Measurements from ENCODE around the gene SNRPD3.

The SNRPD3 gene

DNA sequence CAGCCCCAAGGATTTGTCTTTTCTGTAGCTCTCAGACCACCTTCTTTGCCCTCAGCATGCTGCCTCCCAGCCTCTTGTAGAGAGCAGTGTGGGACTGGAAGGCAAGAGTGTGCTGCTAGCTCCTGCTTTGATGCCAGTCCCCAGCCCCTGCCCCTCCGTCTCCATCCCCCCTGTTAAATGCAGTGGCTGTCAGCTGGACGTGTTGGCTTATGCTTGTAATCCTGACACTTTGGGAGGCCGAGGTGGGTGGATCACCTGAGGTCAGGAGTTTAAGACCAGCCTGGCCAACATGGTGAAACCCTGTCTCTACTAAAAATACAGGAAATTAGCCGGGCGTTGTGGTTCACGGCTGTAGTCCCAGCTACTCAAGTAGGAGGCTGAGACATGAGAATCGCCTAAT lies 15.5 kb downstream of the SNRPD3 start:
- H3K4me1 ChIP-seq (ENCODE audit: low read length) = no peaks in the 10 kb centered on the region
- no peaks in the 10 kb centered on the region for H3K9me3 ChIP-seq (ENCODE audit: insufficient read depth, low read length)
- TF ChIP-seq, protein P1, sequence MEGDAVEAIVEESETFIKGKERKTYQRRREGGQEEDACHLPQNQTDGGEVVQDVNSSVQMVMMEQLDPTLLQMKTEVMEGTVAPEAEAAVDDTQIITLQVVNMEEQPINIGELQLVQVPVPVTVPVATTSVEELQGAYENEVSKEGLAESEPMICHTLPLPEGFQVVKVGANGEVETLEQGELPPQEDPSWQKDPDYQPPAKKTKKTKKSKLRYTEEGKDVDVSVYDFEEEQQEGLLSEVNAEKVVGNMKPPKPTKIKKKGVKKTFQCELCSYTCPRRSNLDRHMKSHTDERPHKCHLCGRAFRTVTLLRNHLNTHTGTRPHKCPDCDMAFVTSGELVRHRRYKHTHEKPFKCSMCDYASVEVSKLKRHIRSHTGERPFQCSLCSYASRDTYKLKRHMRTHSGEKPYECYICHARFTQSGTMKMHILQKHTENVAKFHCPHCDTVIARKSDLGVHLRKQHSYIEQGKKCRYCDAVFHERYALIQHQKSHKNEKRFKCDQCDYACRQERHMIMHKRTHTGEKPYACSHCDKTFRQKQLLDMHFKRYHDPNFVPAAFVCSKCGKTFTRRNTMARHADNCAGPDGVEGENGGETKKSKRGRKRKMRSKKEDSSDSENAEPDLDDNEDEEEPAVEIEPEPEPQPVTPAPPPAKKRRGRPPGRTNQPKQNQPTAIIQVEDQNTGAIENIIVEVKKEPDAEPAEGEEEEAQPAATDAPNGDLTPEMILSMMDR (IDR thresholded peaks at IDR 0.05; ENCODE audit: low read depth, low read length) = no peak
- TF ChIP-seq EZH2phosphoT487 (IDR thresholded peaks at IDR 0.05; ENCODE audit: low read depth) = no peak
- H3K36me3 ChIP-seq (replicated peaks; ENCODE audit: low read depth, low read length) = peaks cover 73% of the 10 kb centered on the region
- no peak overlapping the region for H3K27ac ChIP-seq (ENCODE audit: low read length)
- no peak overlapping the region for H2AFZ ChIP-seq (ENCODE audit: low read depth, low read length)
- H4K20me1 ChIP-seq (ENCODE audit: insufficient read depth, low read length) = peaks cover 10% of the 10 kb centered on the region
- H3K4me2 ChIP-seq (ENCODE audit: low read length) = no peak overlapping the region
- no peak overlapping the region for H3K9ac ChIP-seq (ENCODE audit: low read length)
- peaks cover 30% of the 10 kb centered on the region for H3K79me2 ChIP-seq (ENCODE audit: low read length)
- no peaks in the 10 kb centered on the region for H3K27me3 ChIP-seq (ENCODE audit: low read depth, low read length)
- no peak overlapping the region for H3K4me3 ChIP-seq (ENCODE audit: low read length)

DNA sequence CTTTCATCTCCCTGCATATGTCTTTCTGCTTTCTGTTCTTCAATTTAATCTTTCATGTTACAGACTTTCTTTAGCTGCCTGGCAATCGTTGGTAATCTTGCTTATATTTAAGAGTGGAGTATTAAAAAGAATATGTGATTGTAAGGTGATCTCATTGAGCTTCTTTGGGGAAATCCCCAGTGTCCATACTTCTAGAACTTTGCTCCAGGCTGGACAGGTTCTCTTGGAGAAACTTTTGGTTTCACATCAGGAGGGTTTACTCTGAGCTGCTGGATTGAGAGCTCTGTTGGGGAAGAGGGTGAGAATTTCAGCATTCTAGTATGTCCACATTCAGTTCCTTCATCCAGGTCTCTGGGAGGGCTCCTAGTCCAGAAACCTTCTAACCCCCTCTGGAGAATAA lies 21.0 kb downstream of the SNRPD3 start:
- Histone ChIP-seq H3K4me1 (ENCODE audit: low read length) (no peaks in the 10 kb centered on the region), H2AFZ (ENCODE audit: low read depth, low read length) (no peak overlapping the region), H3K36me3 (replicated peaks; ENCODE audit: low read depth, low read length) (peaks cover 42% of the 10 kb centered on the region), H3K79me2 (ENCODE audit: low read length) (no peaks in the 10 kb centered on the region), H3K9me3 (ENCODE audit: insufficient read depth, low read length) (no peaks in the 10 kb centered on the region), H3K4me3 (ENCODE audit: low read length) (no peak overlapping the region), H4K20me1 (ENCODE audit: insufficient read depth, low read length) (no peaks in the 10 kb centered on the region), H3K27ac (ENCODE audit: low read length) (no peak overlapping the region), H3K4me2 (ENCODE audit: low read length) (no peak overlapping the region), H3K9ac (ENCODE audit: low read length) (no peak overlapping the region), H3K27me3 (ENCODE audit: low read depth, low read length) (no peaks in the 10 kb centered on the region)
- no peak for TF ChIP-seq EZH2phosphoT487 (IDR thresholded peaks at IDR 0.05; ENCODE audit: low read depth)
- TF ChIP-seq, protein P1 (IDR thresholded peaks at IDR 0.05; ENCODE audit: low read depth, low read length) = no peak

DNA sequence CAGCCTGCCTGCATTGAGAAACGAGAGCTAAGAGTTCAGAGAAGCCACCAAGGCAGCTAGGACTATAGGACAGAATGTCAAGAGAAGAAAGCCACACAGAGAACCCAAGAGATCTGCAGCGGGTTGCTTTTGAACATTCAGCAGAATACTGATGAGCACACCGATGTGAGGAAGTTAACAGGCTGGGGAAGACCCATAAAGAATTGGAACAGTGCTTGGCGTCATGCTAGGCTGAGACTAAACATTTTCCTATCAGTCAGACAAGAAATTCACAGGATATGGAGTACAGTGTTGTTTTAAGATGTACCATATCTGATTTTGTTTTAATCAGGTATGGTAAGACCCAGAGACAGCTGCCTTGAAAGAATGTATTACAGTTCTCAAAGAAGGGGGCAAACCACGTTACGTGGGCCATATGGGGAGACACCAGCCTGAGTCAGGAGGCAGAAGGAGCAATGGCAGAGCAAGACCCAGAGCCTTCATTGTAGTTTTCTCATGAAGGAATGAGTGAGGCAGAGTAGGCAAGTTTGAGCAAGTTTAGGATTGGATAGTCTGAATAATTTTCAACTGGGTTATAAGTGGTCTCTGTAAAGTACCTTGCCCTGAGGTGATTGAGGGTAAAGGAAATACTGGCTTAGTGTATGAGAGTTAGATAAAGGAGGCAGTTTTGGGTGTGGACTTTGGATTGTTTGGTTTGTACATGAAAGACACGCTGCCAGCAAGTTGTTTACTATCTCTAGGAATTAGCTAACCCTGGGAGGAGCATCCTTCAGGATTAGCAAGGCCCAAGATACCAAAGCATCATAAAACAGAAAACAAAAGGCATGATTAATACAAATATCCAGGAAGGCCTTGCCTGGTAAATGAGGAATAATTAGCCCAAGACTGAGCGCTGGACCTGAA lies 22.8 kb downstream of the SNRPD3 start:
- Histone ChIP-seq H3K79me2 (ENCODE audit: low read length) (no peaks in the 10 kb centered on the region), H3K4me1 (ENCODE audit: low read length) (no peaks in the 10 kb centered on the region), H3K27me3 (ENCODE audit: low read depth, low read length) (no peaks in the 10 kb centered on the region), H3K4me3 (ENCODE audit: low read length) (no peak overlapping the region), H3K9ac (ENCODE audit: low read length) (no peak overlapping the region), H3K4me2 (ENCODE audit: low read length) (no peak overlapping the region), H4K20me1 (ENCODE audit: insufficient read depth, low read length) (no peaks in the 10 kb centered on the region), H2AFZ (ENCODE audit: low read depth, low read length) (no peak overlapping the region), H3K36me3 (replicated peaks; ENCODE audit: low read depth, low read length) (peaks cover 26% of the 10 kb centered on the region), H3K9me3 (ENCODE audit: insufficient read depth, low read length) (no peaks in the 10 kb centered on the region), H3K27ac (ENCODE audit: low read length) (no peak overlapping the region)
- no peak for TF ChIP-seq EZH2phosphoT487 (IDR thresholded peaks at IDR 0.05; ENCODE audit: low read depth)
- TF ChIP-seq, protein P1 (IDR thresholded peaks at IDR 0.05; ENCODE audit: low read depth, low read length) = no peak

GRCh38 chr22:24579258-24579601 lies 23.4 kb downstream of the SNRPD3 start:
- Histone ChIP-seq H3K36me3 (replicated peaks; ENCODE audit: low read depth, low read length) (peaks cover 21% of the 10 kb centered on the region), H3K4me2 (ENCODE audit: low read length) (no peak overlapping the region), H3K9me3 (ENCODE audit: insufficient read depth, low read length) (no peaks in the 10 kb centered on the region), H3K4me1 (ENCODE audit: low read length) (no peaks in the 10 kb centered on the region), H2AFZ (ENCODE audit: low read depth, low read length) (no peak overlapping the region), H3K79me2 (ENCODE audit: low read length) (no peaks in the 10 kb centered on the region), H3K27me3 (ENCODE audit: low read depth, low read length) (no peaks in the 10 kb centered on the region), H3K27ac (ENCODE audit: low read length) (no peak overlapping the region), H3K9ac (ENCODE audit: low read length) (no peak overlapping the region), H4K20me1 (ENCODE audit: insufficient read depth, low read length) (no peaks in the 10 kb centered on the region), H3K4me3 (ENCODE audit: low read length) (no peak overlapping the region)
- TF ChIP-seq, protein P1 (IDR thresholded peaks at IDR 0.05; ENCODE audit: low read depth, low read length) = no peak
- no peak for TF ChIP-seq EZH2phosphoT487 (IDR thresholded peaks at IDR 0.05; ENCODE audit: low read depth)
